Loucy (cell line): ENCODE results near the gene IL5RA.

Experiments
- EZH2phosphoT487 ChIP-seq: fragments of 200-600 bp; IDR thresholded peaks from 2 replicates; pipeline ENCODE4 v1.6.1; 2018; ENCODE audit warnings: antibody characterized with exemption, mild to moderate bottlenecking, moderate library complexity, borderline replicate concordance
- TF ChIP-seq, protein P1 (sequence below): fragments of 200-600 bp; sonication (generic); conservative IDR thresholded peaks from 2 replicates; pipeline ENCODE4 v1.5.1; 2014; ENCODE audit warnings: mild to moderate bottlenecking, antibody characterized with exemption, low read length

DNA sequence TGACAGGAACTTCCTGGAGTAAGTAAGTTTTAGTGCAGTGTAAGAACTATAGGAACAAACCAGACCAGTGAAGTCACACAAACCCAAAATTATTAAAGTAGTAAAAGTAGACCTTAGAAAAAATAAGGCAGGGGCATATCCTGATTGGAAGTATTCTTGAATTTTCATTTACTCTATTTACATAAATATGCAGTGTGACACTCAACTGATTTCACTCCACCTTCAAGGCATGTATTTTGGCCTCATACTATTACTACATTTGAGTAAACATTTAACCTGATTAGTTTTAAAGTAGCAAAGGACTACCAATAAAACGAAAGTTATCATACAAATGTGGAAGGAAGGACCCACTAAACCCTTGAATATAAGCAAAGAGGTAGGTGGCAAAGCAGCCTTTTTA, 39.4 kb upstream of the IL5RA start:
- TF ChIP-seq, protein P1, sequence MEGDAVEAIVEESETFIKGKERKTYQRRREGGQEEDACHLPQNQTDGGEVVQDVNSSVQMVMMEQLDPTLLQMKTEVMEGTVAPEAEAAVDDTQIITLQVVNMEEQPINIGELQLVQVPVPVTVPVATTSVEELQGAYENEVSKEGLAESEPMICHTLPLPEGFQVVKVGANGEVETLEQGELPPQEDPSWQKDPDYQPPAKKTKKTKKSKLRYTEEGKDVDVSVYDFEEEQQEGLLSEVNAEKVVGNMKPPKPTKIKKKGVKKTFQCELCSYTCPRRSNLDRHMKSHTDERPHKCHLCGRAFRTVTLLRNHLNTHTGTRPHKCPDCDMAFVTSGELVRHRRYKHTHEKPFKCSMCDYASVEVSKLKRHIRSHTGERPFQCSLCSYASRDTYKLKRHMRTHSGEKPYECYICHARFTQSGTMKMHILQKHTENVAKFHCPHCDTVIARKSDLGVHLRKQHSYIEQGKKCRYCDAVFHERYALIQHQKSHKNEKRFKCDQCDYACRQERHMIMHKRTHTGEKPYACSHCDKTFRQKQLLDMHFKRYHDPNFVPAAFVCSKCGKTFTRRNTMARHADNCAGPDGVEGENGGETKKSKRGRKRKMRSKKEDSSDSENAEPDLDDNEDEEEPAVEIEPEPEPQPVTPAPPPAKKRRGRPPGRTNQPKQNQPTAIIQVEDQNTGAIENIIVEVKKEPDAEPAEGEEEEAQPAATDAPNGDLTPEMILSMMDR: no peak
- TF ChIP-seq EZH2phosphoT487: no peak
